HG03097 (cell line): ENCODE results near the gene CLASRP.
"Not testable (repeated sequence)": the region's sequence is repeated elsewhere in the genome, so short reads cannot be mapped to it uniquely, and the experiment has no call there.

Experiments
- ATAC-seq: cut with Tn5 transposase; IDR thresholded peaks from one replicate; pipeline ENCODE4 v1.9.1; 2021; ENCODE audit not compliant: unreplicated experiment, low FRiP score

CLASRP gene

DNA sequence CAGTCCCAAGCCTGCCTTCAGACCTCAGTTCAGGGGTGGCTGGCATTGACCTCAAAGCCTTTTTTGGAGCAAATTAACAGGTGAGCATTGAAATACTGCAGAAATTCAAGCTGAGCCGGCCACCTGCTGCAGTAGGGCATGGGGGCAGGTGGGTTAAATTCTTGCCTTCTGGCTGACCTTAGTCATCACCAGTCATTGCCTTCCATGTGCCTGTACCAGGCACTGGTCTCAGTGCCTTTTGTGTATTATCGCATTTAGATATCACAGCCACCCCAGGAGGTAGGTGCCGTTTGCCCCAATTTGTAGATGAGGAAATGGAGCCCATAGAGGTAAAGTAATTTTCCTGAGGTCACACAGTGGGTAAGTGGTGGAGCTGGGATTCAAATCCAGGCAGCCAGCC is 61.4 kb downstream of the CLASRP start:
- no peak for ATAC-seq

DNA sequence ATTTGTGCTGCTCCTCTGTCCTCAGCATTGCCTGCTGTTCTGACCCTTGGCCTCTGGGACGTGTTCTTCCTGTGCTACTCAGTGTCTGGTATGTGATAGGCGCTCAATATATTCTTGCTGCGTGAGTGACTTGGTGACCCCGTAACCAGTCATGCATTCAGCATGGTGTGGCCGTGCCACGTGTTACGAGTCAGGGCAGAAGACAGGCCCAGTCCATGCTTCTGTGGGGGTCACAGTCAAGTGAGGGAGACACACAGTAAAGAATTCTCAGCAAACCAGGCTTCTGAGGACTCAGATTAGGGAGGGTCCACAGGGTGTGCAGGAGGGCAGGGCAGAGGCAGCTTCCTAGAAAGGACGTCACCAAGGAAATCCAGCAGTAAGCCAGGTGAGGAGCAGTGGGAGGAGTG is 62.0 kb downstream of the CLASRP start:
- ATAC-seq: no peak

DNA sequence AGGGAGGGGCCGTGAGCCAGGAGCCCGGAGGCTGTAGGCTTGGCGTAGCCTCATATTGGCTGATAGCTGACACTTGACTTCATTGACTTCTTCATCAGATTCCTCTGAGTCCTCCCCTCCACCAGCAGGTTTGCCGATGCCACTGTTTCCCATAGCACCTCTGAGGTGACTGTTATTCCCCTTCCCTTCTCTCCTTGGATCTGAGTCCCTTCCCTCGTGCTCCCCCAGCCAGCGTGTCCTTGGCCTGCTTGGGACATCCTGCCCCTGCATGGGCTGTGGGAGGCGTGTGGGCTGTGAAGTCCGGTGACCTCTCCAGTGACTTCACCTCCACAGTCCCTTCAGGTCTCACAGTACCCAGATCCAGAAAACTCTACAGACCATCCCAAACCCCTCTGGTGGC is 63.0 kb downstream of the CLASRP start:
- ATAC-seq: no peak

DNA sequence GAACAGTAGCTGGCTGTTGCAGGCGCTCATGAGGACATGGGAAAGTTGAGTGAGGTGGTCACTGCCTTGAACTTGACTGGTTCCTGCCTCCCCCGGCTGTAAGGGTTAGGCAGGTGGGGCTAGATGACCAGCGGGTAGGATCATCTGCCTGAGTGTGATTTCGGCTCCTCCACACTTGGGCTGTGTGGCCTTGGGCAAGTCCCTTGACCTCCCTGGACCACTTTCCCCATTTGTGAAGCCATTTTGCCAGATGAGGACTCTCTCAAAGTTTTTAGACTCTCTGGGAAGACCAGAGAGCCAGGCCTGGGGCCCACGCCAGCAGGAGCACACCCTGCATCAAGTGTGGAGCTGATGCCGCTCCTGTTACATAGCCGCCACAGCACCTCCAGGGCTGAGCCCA is 63.6 kb downstream of the CLASRP start:
- ATAC-seq: no peak

DNA sequence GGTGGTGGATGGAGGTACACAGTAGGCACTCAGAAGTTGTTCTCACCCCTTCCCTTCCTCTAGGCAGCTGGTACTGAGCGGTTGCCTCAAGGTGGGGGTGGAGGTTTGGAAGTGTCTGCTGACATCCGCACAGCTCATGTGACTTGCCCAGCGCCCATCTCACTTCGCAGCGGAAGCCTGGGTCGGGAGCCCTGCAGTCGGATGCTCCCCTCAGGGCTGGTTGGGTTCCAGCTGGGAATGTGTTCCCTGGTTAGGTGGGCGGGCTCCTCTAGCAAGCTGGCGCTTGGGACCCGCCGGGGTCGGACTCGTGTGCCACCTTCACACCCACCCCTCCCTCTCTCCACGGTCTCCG is 64.3 kb downstream of the CLASRP start:
- no peak for ATAC-seq

DNA sequence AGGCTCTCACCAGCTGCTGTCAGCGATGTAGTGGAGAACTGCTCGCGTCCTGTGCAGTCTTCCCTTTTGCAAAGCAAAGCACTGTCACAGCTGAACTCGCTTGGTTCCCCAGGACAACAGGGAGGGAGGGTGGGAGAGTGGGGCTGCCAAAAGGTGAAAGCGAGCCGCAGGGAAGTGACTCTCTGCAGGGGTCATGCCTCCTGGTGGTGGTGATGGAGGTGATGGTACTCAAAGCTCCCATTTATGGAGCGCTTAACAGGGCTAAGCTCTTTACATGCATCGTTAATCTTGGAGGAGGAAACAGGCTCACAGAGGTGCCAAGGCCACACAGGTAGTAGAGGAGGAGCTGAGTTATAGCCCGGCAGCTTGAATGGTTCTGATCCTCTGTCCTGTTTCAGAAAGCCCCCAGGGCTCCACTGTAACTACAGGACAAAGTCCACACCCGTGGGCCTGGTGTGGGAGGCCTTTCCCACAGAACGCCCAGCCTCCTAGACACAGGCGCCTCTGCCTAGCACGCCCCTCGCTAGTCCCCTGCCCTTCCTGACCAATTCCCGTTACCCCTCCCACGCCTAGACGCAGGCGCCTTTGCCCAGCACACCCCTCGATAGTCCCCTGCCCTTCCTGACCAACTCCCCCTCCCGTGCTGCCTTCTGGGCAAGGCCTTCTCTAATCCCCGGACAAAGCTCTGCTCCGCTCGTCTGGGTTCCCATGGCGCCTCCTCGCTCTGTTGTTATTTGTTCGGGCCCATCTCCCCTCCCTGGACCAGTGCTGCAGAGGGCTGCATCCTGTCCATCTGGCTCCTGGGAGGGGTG is 64.9 kb downstream of the CLASRP start:
- no peak for ATAC-seq

DNA sequence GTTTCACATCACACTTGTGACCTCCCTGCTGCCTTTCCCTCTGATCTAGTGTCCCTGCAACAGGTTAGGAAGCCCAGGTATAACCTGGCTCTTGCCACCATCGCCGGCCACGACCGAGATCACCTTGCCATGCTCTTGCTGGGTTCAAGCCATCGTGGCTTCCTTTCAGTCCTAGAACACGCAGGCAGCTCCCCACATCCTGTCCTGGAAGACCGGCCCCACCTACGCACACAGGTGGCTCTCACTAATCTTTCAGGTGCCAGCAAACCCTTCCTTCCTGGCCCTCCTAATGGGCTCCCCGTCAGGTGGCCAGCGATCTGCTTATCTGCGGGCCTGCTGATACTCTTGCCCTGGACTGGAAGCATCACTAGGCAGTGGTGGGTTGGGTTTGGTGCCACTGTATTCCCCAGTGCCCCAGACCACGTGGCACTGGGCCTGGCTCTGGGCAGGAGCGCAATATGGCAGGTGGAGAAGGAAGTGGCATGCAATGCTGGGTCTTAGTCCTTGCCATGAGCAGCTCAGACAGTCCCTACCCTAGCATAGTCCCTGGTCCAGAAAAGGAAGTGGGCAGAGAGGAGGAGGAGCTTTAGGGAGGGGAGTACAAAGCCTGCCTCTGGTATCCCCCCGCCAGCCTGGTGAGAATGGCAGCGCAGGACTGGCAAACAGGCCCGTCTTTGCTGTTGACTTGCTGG is 66.0 kb downstream of the CLASRP start:
- no peak for ATAC-seq

DNA sequence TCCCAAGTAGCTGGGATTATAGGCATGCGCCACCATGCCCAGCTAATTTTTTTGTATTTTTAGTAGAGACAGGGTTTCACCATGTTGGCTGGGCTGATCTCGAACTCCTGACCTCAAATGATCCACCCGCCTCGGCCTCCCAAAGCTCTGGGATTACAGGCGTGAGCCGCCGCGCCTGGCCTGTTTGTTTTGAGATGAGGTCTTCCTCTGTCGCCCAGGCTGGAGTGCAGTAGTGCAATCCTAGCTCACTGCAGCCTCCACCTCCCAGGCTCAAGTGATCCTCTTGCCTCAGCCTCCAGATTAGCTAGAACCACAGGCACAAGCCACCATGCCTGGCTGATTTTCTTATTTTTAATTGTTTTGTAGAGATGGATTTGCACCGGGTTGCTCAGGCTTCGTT is 67.5 kb downstream of the CLASRP start:
- not testable (repeated sequence) for ATAC-seq

DNA sequence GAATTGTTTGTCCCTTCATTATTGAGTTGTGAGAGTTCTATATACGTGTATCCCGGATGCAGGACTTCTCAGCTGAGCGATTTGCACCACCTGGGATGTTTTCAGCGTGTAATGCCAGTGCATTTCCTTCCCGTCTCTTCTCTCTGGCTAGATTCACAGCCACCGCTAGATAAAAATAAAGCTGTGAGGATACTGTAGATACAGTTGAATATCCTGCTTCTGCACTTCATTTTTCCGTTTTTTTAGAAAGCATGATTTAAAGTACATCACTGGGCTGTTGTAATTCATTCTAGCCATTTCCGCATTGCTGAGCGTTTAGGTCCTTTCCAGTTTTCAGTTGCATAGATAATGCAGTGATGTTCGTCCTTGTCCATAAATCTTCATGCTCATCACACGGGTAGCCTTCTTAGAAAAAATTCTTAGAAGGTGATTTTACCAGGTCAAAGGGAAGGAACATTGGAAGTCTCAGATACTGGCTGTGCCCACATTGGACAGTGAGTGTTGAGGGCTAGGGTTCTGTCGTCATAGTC is 68.8 kb downstream of the CLASRP start:
- no peak for ATAC-seq

DNA sequence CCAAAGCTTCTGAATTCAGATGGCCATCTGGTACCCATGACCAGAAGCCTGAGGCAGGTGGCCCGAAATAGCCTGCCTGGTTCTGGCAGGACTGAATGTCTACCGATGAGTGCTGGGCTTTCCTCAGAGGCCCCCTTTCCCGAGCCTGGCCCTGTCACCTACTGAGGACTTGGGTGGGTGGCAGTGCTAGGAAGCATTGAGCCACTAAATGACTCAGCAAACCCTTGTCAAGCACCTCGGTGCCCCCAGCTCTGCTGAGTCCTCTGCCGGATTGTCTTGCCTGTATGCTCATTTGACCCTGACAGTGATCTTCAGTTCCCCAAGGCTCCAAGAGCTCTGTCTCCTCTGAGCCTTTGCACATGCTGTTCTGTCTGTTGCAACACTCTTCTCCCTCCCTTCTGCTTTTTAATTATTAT is 72.0 kb downstream of the CLASRP start:
- ATAC-seq: no peak

DNA sequence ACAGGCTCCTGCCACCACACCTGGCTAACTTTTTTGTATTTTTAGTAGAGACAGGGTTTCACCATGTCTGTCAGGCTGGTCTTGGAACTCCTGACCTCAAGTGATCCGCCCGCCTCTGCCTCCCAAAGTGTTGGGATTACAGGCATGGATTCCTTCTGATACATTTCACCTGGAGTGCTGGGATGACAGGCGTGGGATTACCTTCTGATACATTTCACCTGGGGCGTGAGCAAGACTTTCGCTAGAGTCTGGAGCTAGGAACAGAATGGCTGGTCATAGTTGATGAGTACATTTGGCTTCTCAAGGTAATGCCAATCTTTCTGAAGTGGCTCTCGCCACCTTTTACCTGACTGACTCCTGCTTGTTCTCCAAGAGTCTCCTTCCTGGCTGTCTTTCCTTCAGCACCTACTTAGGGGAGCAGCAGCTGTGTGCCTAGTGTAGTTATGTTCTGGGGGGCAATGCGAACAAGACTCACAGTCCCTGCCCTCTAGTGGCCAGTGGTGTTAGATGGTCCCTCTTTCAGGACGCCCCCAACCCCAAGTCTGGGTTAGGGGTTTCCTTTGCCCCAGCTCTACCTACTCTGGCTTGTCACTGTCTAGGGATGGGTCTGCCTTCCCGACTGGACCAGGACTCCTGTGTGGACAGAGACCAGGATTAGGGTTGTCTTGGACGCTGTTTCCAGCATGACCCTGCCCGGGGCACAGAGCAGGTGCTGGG is 73.4 kb downstream of the CLASRP start:
- no peak for ATAC-seq

DNA sequence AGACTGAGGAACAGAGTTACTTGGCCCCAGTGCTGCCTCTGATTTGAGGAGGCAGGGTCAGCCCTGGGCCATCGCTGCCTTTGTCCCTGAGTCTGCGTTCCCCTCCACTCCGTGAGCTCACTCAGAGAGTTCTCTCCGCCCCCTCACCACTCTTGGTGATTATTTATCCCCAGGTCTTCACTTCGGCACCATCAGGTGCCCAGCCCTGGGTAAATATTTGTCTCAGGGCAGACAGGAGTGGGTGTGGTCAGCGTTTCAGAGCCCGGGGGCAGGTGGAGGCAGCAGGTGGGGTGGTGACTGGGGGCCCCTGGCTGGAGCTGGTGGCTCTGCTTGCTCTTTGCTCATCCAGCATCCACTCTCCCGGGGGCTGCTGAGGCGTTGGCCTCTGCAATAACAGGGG is 74.8 kb downstream of the CLASRP start:
- ATAC-seq: no peak

DNA sequence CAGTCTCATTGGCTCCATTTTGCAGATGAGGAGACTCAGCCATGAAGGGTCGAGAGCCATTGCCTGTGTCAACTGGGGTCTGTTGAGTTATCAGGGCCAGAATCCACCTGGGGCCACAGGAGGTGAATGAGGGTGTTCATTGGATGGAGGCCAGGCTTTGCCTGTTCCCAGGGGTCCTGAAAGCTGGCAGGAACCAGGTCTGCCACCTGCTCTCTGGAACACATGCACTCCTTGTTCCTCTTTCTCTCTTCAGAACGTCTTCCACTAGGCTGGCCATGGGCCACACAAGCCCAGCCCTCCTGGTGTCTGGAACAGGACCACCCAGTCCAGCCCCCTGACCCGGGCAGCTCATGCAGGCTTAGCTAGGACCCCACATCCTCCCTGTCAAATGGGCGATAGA is 75.3 kb downstream of the CLASRP start:
- ATAC-seq: no peak

DNA sequence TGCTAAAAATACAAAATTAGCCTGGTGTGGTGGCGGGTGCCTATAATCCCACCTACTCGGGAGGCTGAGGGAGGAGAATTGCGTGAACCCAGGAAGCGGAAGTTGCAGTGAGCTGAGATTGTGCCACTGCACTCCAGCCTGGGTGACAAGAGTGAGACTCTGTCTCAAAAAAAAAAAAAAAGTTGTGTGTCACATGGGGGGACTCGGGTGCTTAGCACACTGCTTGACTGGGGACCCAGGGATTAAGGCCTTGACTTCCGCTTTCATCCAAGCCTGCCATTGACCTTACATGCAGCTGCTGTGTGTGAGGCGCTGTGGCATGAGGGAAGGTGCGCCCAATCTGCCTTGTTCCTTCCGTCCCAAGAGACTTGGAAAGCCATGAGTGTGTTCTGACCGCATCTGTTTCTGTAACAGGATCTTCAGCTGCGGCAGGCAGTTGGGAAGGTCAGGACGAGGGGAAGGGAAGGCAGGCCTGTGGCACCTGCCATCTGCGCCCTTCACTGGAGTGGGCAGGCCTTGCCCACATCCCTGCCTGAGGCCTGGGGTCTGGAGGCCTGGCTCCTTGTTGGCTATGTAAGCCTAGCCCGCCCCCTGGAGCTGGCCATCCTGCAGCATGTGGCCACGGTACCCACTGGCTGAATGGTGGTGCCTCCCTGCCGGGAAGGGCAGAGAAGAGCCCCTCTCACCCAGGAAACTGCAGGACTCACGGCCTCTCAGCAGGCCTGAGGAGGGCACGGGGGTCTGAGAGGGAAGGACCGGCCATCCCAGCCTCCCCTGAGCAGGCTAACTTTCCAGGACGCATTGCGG is 77.2 kb downstream of the CLASRP start:
- ATAC-seq: no peak

DNA sequence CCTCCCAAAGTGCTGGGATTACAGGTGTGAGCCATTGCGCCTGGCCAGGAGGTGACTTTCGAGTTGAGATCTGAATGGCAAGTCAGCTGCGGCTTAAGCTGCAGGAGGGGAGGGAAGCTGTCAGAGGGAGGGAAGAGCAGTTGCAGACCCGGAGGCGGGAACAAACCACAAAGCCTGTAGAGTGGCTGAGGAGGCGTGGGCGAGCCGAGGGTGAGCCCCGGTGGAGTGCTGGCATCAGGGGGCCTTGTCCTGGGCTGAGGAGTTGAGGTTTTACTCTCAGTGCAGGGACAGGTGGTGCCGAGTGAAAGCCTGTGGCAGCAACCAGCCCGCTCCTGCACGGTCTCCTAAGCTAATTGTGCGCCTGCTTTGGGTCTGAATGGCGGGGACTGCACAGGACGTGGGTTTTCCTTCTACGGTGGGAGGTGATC is 78.3 kb downstream of the CLASRP start:
- ATAC-seq: no peak

DNA sequence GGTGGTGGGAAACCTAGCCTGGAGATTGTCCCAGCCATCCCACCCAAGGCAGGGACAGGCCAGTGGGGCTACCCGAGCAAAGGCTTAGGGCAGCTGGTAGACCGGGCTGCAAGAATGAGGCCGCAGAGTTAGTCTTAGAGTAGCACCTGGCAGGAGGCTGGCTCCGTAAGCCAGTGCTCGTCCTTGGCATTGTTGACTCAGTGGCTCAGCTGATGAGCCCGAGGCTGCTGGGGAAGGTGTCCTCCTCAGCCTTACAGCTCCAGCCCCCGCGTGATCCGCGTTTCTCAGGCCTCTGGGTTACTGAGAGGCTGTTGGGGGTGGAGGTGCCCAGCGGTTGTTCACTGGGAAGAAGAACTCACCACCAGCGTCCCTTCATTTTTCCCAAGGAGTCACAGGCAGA is 78.8 kb downstream of the CLASRP start:
- ATAC-seq: no peak

DNA sequence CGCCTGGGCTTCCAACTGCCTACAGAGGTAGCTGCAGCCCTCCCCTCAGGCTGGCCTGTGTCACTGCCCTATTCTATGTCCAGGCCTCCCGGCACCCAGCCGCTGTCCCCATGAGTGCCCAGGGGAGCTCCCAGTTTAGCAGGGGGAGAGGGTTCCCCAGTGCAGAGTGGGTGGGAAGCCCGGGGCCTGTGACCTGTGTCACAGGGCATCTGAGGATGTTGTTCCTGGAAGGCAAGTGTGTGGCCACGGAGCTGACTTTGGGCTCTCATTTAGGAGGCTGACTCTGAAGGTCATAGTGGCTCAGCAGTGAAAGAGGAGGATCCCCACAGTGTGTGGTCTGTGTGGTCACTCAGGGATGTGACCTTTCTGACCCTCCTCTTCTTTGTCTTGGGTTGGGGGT is 79.3 kb downstream of the CLASRP start:
- no peak for ATAC-seq

DNA sequence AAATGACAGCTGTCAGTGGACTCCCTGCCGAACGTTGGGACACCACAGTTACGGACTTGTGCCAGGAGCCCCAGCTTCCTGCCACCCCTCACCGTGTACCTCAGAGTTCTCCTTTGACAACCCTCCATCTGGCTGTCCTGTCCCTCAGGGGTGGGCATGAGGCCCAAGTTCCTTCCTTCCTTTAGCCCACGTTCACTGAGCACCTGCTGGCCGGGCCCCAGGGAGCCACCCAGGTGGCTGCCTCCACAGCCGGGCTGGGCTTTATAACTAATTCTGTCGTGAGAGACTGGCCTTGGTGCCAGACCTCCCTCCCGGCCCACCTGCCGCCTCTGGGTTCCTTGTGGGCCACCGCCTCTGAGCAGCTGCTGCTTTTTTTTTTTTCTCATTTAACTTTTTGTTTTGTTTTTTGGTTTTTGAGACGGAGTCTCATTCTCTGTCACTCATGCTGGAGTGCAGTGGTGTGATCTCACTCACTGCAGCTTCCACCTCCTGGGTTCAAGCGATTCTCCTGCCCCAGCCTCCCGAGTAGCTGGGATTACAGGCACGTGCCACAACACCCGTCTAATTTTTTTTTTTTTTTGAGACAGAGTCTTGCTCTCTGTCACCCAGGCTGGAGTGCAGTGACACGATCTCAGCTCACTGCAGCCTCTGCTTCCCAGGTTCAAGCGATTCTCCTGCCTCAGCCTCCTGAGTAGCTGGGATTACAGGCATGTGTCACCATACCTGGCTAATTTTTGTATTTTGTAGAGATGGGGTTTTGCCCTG is 79.9 kb downstream of the CLASRP start:
- peak; percentile 48 for ATAC-seq

DNA sequence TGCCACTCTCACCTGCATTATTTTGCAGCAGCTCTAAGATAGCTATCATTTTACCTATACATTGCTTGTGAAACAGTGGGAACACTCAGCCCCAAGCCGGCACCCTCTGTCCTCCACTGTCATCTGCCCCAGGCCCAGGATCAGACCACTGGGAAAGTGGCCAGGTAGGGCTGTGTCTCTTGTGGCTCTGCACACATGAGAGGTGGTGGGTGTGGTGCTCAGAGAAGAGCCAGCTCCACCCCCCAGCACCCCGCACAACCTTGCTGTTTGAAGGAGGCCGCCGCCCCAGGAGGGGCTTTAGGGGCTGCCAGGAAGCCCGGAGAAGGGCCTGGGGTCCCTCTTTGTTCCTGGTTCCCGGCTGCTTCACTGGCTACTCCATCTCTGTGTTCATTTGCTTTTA is 80.7 kb downstream of the CLASRP start:
- no peak for ATAC-seq
